NB4 (cell line): ENCODE results near the gene TSEN54.

Source experiments
- MYC ChIP-seq: IDR thresholded peaks from 2 replicates; pipeline ENCODE4 v1.6.1; 2011; ENCODE audit warnings: low read depth, low read length
- POLR2A ChIP-seq: IDR thresholded peaks from 2 replicates; pipeline ENCODE4 v1.6.1; 2011; ENCODE audit warnings: mild to moderate bottlenecking; ENCODE audit not compliant: insufficient read length; ENCODE audit errors: extremely low read depth
- TF ChIP-seq, protein P1 (sequence below): IDR thresholded peaks from 2 replicates; pipeline ENCODE4 v1.6.1; 2011; ENCODE audit warnings: low read depth, low read length
- TF ChIP-seq, protein P2 (sequence below): IDR thresholded peaks from one replicate; pipeline ENCODE4 v1.5.1; 2012; ENCODE audit warnings: low read depth, low read length

DNA sequence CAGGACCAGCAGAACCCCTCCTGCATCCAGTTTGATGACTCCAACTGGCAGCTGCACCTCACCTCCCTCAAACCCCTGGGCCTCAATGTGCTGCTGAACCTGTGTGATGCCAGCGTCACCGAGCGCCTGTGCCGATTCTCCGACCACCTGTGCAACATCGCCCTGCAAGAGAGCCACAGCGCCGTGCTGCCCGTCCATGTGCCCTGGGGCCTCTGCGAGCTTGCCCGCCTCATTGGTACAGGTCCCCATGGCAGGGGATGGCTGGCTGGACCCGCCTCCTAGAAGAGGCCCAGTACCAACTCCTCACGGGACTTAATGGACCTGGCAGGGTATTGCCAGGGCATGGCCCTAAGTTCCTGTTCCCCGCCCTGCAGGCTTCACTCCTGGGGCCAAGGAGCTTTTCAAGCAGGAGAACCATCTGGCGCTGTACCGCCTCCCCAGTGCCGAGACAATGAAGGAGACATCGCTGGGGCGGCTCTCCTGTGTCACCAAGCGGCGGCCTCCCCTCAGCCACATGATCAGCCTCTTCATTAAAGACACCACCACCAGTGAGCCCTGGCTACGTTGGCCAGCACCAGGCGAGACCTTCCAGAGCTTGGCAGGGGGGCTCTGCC lies 23.7 kb upstream of the TSEN54 start:
- TF ChIP-seq, protein P1, sequence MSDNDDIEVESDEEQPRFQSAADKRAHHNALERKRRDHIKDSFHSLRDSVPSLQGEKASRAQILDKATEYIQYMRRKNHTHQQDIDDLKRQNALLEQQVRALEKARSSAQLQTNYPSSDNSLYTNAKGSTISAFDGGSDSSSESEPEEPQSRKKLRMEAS = no peak
- TF ChIP-seq POLR2A = no peak
- TF ChIP-seq, protein P2, sequence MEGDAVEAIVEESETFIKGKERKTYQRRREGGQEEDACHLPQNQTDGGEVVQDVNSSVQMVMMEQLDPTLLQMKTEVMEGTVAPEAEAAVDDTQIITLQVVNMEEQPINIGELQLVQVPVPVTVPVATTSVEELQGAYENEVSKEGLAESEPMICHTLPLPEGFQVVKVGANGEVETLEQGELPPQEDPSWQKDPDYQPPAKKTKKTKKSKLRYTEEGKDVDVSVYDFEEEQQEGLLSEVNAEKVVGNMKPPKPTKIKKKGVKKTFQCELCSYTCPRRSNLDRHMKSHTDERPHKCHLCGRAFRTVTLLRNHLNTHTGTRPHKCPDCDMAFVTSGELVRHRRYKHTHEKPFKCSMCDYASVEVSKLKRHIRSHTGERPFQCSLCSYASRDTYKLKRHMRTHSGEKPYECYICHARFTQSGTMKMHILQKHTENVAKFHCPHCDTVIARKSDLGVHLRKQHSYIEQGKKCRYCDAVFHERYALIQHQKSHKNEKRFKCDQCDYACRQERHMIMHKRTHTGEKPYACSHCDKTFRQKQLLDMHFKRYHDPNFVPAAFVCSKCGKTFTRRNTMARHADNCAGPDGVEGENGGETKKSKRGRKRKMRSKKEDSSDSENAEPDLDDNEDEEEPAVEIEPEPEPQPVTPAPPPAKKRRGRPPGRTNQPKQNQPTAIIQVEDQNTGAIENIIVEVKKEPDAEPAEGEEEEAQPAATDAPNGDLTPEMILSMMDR = no peak
- TF ChIP-seq MYC = no peak
